T-helper 9 cell (primary cell): ENCODE results near the gene NKX2-1.

Source experiments
- DNase-seq: peaks from one replicate; pipeline ENCODE4 v3.0.0-alpha.2; 2020

Gene NKX2-1

DNA sequence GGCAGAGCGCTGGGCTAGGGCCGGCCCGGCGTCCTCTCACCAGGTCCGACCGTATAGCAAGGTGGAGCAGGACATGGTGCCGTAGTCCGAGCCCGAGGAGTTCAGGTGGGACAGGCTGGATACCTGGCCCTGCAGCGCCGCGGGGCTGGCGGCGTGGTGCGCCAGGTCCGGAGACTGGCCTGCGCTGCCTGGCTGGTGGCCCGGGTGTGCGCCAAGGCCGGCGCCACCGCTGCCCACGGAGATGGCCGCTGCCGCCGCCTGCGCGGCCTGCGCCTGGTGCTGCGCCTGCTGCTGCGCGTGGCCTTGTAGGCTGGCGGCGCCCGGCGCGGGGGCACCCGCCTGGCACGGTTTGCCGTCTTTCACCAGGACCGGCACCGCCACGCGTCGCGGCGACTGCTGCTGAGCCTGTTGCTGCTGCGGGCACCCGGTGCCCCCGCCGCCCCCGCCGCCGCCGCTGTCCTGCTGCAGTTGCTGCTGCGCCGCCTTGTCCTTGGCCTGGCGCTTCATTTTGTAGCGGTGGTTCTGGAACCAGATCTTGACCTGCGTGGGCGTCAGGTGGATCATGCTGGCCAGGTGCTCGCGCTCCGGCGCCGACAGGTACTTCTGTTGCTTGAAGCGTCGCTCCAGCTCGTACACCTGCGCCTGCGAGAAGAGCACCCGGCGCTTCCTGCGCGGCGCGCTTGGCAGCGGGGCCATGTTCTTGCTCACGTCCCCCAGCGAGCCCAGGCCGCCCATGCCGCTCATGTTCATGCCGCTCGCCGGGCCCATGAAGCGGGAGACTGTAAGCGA is 2.6 kb downstream of the NKX2-1 start:
- no peak for DNase-seq

DNA sequence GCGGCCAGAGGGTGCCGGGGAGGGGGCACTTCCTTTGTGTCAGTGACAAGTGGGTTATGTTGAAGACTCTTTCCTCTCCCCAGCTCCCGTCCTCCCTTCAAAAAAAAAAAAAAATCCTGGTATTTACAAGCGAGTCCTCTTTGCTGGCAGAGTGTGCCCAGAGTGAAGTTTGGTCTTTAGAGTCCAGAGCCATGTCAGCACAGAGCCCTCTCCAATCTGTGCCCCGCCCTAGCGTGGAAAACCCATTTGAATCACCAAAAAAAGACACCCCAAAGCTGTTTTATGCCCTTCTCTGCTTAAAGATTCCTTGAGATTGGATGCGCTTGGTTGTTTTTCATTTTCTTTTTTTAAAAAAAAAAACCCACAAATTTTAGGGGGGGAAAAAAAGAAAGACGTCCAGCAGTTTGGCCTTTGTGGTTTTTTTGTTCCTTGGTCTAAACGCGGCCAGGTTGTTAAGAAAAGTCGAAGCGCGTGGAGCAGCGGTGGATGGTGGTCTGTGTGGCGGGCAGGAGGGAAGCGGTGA is 3.3 kb downstream of the NKX2-1 start:
- DNase-seq: no peak

DNA sequence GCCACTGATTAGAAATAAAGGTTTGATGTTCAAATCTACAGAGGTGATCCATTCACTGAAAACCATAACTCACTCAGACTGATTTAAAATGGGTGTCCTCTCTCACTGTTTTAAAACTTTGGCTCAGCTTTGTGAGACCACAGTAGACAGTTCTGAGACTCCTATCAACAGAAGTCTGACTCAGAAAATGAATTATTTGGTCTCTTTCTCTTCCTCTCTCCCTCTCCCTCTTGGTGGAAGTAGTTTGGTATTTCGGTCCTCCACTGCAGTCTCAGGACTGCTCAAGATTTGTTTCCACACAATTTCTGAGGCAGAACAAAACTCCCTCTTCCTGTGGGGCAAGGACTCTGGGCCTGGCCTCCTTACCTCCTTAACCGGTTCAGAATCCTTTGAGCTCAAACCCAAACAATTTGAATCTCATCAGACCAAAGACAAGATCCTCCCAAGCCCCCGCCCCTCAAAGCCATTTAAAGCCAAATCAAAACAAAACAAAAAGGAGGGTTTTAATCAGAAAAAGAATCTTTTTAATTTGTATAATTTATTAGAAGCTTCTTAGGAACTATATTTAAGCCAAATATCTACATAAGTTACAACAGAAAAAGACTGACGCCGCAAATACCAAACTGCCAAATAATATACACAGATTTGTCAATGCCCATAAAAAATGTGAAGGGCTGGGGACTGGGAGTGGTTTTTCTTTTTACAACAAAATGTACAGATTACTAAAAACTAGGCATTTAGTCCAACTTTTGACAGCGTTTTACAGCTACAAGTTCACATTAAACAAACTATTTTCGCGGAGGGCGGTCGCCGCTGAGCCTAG is 3.9 kb downstream of the NKX2-1 start:
- no peak for DNase-seq

DNA sequence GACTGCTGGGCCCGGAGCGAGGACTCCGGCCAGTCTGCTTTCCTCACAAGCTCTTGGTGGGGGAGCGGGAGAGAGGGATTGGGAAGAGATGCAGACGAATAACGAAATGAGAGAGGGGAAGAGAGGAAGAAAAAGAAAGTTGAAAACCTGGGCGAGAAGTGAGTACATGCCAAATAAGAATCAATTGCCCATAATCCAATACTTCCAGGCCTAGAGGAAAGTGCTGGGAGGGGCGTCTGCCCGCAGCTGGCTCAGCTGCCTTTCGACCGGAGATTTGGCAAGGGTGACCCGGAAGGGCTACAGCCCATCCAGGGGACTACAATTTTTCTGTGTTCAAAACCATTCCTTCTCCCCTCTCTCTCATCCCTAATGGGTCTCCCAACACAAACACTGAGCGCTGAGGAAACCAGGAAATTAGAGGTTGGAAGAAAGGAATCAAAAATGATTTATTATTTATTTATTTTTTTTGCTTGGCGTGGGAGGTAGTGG is 4.9 kb downstream of the NKX2-1 start:
- no peak for DNase-seq

DNA sequence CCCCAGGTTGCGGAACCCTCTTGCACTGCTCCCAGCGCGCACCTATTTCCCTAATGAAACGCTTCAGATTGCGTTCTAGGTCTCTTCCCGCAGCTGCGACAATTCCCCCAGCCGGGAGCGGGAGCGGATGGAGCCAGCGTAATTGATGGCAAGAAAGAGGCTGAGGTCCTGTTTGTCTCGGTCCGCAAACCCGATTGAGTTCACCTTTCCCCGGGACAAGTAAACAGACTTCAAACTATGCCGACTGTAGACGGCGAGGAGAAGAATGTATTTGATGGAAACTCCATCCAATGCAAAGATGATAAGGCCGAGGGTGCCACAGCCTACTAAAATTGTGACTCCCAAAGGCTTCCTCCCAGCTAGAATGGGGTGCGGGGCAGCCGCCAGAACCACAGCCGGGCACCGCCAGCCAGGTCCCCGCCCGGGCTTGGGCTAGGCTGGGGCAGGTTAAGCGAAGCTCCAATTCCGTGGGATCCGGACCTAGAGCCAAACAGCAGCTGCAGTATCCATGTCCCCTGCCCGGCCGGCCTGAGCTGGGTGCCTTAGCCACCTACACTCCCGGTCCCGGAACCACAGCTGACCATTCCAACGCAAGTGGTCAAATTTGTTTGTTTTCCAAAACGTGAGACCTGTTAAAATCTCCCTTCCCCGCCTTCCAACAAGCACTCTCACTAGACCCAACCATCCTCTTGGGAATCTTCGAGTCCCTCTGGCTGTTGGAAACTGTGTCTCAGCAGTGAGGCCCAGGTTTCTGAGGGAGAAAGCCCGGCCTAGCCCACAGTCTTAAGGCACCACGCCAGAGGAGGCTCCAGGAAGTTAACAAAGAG is 5.5 kb downstream of the NKX2-1 start:
- DNase-seq: no peak

DNA sequence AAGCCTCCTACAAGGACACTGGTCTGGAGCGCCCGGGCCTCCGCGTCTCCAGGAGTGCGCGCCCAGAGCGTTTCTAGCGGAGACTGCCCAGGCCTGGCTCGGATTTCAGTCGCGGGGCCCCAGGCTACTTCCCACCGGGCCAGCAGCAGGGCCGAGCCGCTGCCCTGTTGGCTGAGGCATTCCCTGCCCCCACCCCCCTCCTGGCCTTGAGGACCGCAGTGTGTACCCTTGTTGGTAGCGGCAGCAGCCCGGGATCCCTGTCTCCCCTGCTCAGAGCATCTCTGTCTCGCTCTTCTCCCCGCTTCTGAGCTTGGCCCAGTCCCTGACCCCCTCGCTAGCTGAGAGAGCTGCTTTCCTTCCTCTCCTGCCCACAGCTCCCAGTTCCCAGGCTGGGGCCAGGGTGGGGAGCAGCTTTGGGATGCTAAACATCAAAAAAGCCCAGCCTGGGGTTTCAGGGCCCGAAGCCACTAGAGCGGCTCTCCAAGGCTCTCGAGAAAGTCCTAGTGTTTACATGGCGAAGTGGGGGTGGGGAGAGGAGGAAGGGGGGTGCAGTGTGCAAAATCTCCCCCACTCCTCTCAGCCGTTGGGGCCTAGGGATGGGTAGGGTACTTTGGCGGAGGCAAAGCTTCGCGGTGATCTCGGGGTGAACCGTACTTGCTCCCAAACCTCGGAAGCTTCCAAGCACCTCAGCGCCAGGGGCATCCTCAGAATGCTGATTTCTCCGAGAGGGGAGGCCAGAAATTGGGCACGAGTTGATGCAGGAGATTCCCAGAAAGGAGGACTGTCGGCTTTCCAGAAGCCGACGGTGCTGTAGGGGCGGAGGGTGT is 6.4 kb downstream of the NKX2-1 start:
- DNase-seq: no peak

DNA sequence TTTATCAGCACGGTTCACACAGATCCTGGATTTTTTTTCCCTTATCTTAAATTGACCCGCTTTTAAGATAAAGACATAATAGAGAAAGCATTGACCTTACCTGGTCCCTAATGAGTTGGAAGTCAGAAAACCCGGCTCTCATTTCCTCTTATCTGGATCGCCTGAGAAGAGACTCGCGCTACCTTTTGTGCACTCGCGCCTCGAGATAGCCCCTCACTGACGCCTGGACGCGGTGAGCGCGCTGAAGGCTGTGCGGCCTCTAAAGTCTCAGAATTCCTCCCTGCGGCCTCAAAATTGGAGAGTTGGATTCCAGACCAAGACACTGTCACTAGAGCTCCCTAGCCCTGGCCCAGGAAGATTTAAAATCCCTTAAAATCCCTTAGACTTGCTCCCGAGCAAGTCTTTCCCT is 7.0 kb downstream of the NKX2-1 start:
- DNase-seq: no peak

DNA sequence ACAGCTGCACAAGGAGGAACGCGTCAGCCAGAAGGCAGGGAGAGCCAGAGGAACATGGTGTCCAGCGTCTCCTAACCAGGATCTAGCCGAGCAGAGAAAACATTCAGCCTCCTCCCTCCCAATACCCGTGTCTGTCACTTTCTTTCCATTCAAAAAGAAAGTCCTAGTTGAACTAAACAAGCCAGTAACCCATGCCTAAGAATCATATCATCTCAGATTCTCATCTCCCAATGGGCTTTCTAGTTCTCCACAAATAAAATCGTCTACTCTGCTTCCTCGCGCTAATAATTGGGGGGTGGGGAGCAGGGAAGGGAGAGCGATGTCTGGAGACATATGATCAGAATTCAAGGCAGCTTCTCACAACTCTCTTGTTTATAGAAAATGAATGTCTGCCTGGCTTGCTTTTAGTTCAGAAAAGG is 7.4 kb downstream of the NKX2-1 start:
- no peak for DNase-seq

DNA sequence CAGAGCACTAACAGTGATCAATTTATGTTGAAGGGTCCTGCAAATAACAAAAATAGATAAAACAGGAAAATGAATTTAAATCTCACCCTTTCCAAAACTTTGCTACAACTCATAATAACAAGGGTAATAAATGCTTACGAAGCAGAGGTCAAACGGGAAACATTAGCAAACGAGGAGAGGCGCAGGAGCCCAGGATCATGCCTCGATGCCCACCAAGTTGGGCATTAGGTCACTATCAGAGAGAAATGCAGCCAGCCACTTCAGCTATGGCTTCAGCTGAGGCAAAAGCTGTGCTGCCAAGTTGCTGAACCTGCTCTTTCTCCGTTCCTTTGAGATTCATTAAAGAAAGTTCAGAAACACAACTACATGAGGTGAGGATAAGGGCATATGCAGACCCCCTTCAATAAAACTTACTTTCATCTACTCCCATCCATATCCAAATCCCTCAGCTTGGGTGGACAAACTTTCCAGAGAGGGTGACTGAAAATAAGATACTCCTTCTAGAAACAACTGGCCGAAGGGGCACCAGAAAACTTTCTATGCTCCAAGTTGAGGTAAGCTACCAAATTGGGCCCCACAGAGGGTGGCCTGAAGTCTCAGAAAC is 7.9 kb downstream of the NKX2-1 start:
- DNase-seq: no peak

DNA sequence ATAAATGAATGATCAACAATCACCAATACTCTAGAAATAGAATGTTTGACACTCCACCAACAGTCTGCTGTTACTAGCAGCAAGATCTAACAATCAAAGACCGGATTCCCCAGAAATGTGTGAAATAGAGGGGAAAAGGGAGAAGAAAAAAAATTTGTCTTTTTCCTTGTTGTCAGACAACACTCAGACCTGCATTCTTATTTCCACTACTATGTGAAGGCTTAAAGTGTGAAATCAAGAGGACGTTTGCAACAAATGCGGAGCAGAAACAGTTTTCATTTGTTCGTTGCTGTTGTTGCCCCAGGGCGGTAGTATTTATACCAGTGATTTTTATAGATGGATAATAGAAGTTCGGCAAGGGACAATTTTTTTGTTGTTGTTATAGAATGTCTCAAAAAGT is 9.2 kb downstream of the NKX2-1 start:
- no peak for DNase-seq

DNA sequence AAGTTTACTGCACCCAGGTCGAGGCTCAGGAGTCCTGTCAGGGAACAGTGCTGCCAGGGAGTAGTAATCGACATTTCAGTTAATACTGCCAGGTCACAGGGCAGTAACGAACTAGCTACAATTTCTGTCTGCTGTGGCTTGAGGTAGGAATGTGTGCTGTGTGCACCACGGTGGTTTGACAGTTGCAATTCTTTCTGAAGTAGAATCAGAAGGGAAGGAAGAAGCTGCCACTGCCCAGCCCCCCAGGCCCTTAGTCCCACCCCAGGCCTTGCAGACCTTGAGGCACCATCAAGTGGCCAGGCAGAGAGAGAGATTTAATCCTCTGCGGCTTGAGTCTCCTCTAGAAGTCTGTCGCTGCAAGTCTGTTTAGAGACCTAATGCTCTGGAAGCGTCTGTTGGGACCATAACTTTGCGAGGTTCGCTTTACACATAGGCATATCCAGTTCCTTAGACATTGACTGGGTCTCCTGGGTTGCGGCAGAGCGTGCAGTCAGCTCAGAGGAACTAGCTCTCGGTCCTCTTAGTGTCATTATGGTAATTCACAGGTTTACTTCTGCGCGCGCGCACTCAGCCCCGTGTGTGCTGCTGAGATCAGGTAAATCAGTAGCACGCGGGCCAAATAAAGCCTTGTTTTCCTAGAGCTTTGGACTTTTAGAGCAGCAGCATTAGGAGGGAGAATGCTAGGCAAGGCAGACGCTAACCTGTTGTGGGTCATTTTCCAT is 9.8 kb downstream of the NKX2-1 start:
- DNase-seq: no peak

DNA sequence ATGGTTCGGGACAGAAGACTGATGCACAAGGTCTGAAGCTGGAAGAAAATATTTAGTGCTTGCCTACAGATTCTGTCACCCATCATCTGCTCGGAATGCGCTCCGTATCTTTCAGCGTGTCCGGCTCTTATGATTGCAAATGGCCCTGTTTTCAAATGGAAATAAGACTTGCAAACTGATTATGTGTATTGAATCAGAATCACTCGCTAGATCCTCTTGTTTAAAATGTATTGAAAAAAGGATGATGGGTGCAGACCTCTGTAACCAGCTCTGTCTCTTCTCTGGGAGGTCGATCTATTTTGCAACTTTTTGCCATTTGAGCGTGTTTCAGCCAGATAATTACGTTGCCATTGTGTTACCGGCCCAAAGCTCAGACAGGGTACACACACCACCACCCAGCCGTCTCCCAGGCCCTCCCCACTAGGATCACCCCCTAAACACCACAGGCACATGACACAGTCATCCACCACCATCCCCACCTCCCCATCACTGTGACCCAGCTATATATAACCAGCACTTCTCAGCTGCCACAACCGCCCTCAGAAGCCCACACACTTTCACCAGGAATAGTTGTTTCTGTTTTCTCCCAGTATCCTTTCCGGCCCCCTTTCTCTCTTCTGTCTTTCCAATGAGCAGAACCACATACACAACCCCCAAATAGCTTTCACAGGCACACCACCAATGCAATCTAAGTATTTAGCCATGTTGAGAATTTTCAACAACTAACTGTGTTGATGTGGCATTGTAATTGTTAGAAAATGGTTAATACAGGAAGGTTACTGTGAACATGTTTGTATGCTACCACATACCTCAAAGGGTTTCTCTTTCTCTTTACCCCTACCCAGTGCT is 10.7 kb downstream of the NKX2-1 start:
- no peak for DNase-seq

DNA sequence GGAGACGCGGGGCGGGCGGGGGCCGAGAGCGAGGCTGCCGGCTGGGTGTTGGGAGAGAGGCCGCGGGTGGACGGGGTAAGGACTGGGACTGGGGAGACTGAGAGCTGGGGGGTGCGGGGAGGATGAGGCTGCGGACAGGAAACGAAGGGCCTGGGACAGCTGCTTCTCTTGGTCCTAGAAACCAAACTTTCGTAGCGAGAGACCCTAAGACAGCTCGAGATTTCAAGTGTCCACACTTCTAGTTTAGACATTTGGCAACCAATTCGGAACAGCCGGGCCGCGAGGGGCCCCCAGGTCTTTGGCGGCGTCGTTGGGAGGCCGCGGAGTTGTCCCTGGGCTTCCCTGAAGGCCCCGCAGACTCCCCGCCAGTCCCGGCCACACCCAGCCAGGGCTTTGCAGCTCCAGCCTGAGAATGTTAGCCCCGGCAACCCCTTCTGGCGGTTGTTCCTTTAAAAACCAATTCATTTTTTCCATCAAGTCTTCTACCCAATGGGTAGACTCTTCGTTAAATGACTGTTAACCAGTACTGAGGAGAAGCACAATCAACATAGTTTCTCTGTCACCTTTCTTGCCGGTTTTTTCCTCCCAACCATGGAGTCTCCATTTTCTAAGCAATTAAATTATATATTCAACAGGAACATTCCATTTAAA is 11.5 kb downstream of the NKX2-1 start:
- DNase-seq: no peak

DNA sequence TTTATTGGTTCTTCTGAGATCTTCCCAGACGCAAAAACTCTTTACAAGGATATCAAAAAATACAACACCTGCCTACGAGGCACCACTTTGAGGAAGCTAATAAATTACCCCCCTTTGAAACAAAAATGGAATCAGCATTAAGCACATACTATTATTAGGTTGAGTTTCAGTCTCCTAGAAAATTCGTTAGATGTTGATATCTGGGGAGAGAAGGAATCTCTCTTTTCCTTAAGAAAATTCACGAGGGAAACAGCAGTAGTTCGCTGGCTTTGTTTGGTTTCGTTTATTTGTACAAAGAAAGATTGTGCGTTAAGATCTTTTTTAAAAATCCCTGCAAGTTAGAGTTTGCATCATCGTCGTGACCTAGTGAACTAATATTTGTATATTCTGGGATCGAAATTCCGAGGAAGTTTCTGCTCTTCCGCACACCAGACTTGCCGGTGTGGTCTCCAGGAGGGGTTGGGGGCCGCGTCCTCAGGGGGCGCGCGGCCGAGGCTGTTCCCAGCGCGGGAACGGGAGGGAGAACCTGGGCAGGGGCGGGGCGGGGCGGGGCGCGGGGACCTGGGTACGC is 12.1 kb downstream of the NKX2-1 start:
- DNase-seq: no peak

DNA sequence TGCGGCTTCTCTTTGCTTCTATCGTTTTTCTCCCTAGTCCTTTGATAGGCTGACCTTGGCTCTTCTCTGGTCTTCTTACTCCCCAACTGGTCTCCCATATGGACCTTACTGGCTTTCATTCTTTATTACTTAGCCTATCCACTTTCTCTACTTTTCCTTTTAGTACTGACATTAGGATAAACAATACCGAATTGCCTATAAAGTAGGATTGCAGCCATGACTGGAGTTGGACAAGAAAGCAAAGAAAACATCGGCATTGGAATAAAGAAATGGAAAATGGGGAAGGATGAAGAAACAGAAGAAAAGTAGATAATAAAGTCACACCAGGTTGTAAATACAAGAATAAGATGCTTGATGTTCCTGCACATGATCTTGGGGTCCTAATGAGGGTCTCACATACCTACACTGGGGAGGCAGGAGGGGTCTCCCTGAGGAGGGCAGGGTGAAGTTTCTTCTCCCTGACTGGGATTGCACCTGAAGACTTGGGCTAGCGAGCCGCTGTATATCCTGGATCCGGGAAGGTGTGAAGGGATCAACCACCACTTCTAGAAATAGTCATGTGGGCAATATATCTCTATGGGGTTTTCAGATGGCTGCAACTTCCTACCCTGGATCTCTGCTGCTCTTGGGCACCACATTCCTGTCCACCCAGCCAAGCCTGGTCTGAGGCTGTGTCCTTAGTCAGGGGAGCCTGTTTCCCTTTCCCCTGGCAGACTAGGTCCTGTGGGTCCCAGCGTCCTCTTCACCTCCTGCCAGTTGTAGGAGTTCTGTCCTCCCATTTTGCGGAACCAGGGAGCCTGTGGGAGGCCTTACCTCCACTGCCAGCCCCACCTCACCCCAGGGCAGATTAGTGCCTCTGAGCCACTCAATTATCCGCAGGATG is 13.1 kb downstream of the NKX2-1 start:
- no peak for DNase-seq

DNA sequence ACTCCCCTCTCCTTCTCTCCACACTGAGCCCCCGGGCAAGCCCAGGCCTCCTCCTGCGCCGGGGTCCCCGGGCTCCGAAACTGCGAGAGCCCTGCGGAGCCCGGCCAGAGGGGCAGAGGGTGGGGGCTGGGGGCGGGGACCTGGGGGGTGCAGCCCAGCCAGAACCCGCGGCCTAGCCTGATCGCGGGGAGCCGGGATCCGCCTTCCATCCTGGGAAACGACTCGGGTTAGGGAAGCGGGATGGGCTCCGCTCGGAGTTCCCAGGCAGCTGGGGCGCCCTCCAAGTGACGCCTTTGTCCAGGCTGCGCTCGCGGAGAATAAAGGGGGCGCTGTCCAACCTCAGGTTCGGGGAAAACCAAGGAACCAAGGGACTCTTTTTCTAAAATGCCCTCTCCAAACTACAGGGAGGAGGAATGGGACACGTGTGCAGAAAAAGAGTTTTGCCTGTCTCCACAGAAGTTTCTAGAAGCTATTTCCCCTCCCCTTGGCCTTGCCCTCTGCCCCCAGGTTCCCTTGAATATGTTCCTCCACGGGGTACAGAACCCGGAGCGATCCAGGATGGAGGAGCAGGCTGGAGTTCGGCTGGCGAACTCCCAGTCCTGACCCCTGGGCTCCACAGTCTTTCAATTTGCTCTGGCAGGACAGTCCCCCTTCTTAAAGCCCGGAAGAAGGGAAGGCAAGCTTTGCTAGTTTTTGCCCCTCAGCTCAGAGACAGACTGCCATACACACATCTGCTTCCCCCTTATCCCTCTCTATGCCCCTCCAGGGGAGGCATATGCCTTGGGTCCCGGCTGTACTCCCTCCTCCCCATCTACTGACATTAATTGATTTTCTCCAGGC is 13.9 kb downstream of the NKX2-1 start:
- no peak for DNase-seq
